ENCODE data around the gene PDE6C.

DNA sequence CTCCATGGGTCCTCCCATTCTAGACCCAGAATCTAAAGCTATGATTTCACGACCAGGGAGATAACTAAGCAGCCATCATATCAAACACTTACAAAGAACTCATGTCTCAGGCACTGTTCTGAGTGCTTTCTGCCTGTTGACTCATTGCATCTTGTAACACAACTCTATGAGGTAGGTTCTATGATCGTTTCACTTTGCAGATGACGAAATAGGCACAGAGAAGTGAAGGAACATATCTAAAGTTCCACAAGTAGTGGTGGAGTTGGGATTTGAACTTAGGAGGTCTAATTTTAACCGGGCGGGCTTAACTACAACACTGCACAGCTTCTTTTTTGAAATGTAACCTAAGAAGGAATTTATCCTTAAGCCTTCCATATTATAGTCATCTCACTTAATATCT lies 14.2 kb upstream of the PDE6C start:
- TF ChIP-seq, protein P1, sequence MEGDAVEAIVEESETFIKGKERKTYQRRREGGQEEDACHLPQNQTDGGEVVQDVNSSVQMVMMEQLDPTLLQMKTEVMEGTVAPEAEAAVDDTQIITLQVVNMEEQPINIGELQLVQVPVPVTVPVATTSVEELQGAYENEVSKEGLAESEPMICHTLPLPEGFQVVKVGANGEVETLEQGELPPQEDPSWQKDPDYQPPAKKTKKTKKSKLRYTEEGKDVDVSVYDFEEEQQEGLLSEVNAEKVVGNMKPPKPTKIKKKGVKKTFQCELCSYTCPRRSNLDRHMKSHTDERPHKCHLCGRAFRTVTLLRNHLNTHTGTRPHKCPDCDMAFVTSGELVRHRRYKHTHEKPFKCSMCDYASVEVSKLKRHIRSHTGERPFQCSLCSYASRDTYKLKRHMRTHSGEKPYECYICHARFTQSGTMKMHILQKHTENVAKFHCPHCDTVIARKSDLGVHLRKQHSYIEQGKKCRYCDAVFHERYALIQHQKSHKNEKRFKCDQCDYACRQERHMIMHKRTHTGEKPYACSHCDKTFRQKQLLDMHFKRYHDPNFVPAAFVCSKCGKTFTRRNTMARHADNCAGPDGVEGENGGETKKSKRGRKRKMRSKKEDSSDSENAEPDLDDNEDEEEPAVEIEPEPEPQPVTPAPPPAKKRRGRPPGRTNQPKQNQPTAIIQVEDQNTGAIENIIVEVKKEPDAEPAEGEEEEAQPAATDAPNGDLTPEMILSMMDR (conservative IDR thresholded peaks at IDR 0.05; ENCODE audit: low read depth, low read length), result no peak
- TF ChIP-seq POLR2A (IDR thresholded peaks at IDR 0.05; ENCODE audit: low read depth, low read length), result no peak
- TF ChIP-seq CEBPB (IDR thresholded peaks at IDR 0.05; ENCODE audit: low read depth, low read length), result 0 out of 2 replicates have a peak, but pooled peaks have one; percentile 18
- TF ChIP-seq RFX5 (IDR thresholded peaks at IDR 0.05; ENCODE audit: low read depth, low read length), result no peak
- TF ChIP-seq, protein P2, sequence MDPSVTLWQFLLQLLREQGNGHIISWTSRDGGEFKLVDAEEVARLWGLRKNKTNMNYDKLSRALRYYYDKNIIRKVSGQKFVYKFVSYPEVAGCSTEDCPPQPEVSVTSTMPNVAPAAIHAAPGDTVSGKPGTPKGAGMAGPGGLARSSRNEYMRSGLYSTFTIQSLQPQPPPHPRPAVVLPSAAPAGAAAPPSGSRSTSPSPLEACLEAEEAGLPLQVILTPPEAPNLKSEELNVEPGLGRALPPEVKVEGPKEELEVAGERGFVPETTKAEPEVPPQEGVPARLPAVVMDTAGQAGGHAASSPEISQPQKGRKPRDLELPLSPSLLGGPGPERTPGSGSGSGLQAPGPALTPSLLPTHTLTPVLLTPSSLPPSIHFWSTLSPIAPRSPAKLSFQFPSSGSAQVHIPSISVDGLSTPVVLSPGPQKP (IDR thresholded peaks at IDR 0.05; ENCODE audit: borderline replicate concordance, low read depth, low read length), result no peak
- no peak for TF ChIP-seq MAFK (IDR thresholded peaks at IDR 0.05; ENCODE audit: low read depth, low read length)
- no peak for TF ChIP-seq FOS (IDR thresholded peaks at IDR 0.05; ENCODE audit: low read depth, low read length)
- no peak for TF ChIP-seq RAD21 (IDR thresholded peaks at IDR 0.05; ENCODE audit: low read length)
- TF ChIP-seq, protein P3, sequence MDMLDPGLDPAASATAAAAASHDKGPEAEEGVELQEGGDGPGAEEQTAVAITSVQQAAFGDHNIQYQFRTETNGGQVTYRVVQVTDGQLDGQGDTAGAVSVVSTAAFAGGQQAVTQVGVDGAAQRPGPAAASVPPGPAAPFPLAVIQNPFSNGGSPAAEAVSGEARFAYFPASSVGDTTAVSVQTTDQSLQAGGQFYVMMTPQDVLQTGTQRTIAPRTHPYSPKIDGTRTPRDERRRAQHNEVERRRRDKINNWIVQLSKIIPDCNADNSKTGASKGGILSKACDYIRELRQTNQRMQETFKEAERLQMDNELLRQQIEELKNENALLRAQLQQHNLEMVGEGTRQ (IDR thresholded peaks at IDR 0.05; ENCODE audit: low read depth, low read length), result no peak
- TF ChIP-seq RCOR1 (IDR thresholded peaks at IDR 0.05; ENCODE audit: insufficient replicate concordance, low read length), result no peak
- no peak for TF ChIP-seq MAZ (IDR thresholded peaks at IDR 0.05; ENCODE audit: borderline replicate concordance, low read depth, low read length)
- no peak for TF ChIP-seq BHLHE40 (IDR thresholded peaks at IDR 0.05; ENCODE audit: low read depth, low read length)
- TF ChIP-seq MXI1 (IDR thresholded peaks at IDR 0.05; ENCODE audit: borderline replicate concordance, low read depth, low read length), result no peak
